HFF-Myc (cell line): ENCODE results near the gene MAGT1.
A peak's percentile ranks its signal among the peaks of the same experiment; 100 is the strongest.
"Not testable (repeated sequence)": the region's sequence is repeated elsewhere in the genome, so short reads cannot be mapped to it uniquely, and the experiment has no call there.

Source experiments
- DNase-seq: peaks from one replicate; pipeline ENCODE4 v3.0.0-alpha.2; 2011; ENCODE audit warnings: low read depth; ENCODE audit errors: extremely low read depth
- H3K4me3 ChIP-seq: replicated peaks from 2 replicates; pipeline ENCODE4 v1.5.1; 2011; ENCODE audit warnings: low read depth, mild to moderate bottlenecking, control low read depth, low read length
- CTCF ChIP-seq: IDR thresholded peaks from 2 replicates; pipeline ENCODE4 v1.5.1; 2012; ENCODE audit warnings: mild to moderate bottlenecking, low read depth, low read length, control low read depth; ENCODE audit errors: missing control alignments

The MAGT1 gene

GRCh38 chrX:77925764-77926163, 30.5 kb upstream of the MAGT1 start:
- TF ChIP-seq CTCF: no peak
- no peak overlapping the region for H3K4me3 ChIP-seq
- no peak for DNase-seq

GRCh38 chrX:77924320-77924859, 29.2 kb upstream of the MAGT1 start:
- TF ChIP-seq CTCF: no peak
- DNase-seq: no peak
- H3K4me3 ChIP-seq: no peak overlapping the region

- no peak for TF ChIP-seq CTCF
- no peak overlapping the region for H3K4me3 ChIP-seq
- no peak for DNase-seq
Measured at GRCh38 chrX:77922787-77923186, 27.6 kb upstream of the MAGT1 start.

- H3K4me3 ChIP-seq, DNase-seq: not testable (repeated sequence)
Measured at GRCh38 chrX:77919370-77919769, 24.1 kb upstream of the MAGT1 start.

GRCh38 chrX:77918568-77918967, 23.3 kb upstream of the MAGT1 start:
- H3K4me3 ChIP-seq: no peak overlapping the region
- TF ChIP-seq CTCF: no peak
- DNase-seq: no peak

GRCh38 chrX:77917294-77917933, 22.2 kb upstream of the MAGT1 start:
- no peak overlapping the region for H3K4me3 ChIP-seq
- TF ChIP-seq CTCF: no peak
- no peak for DNase-seq

GRCh38 chrX:77910108-77910840, 15.0 kb upstream of the MAGT1 start, which contains the start of gene ATP7A:
Gene ATP7A, plus strand, starts transcription at chrX:77910693. Its CDS starts 60,949 bp downstream, at chrX:77971642.
- peak; percentile 61 for DNase-seq
- TF ChIP-seq CTCF: peak; percentile 47
- H3K4me3 ChIP-seq: peak within 1 kb of the TSS; percentile 61
